ENCODE results near the gene LRRC8C. TPM values are rescaled to one million over a fixed set of nuclear protein-coding genes. Genes with fewer than 3 reads are reported as not detected.

The LRRC8C gene
- total RNA-seq, 2 experiments from 2014 or later = 28.4 to 30.2 TPM

DNA sequence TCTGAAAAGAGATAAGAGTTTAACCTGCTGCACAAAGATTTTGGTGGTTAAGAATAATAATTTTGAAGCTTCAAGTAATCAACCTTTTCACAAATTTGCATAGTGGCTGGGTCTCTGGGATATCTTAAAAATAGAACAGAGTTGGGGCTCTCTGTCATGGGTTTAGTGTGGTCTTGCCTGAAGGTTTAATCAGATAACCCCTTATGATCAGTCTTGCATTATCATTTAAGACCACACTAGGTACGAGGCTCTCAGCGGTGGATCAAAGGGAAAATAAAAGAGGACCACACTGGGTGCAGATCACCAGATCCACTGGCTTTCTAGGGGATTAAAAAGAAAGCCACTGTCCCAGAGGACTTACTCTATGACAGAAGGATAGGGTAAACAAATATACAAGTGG is 19.5 kb downstream of the LRRC8C start:
- no peak for TF ChIP-seq CTCF (IDR thresholded peaks at IDR 0.05)
- Mint-ChIP-seq H3K36me3 (ENCODE audit: low read depth) (peaks cover 59% of the 10 kb centered on the region), H3K27me3 (no peaks in the 10 kb centered on the region), H3K4me1 (ENCODE audit: low read depth) (peaks cover 90% of the 10 kb centered on the region), H3K4me3 (peak overlapping the region; percentile 14), H3K9me3 (peaks cover 2% of the 10 kb centered on the region), H3K27ac (peak overlapping the region; percentile 88)
- peak overlapping the region in 1 of 2 donors; percentile 7 for H3K27ac ChIP-seq (ENCODE audit: low read depth in 1 of 2, low read length in 2 of 2)
- ATAC-seq (ENCODE audit: poor library complexity) (no peak), DNase-seq (no peak)
- no peaks in the 10 kb centered on the region for H3K27me3 ChIP-seq (ENCODE audit: control insufficient read depth in 1 of 2, insufficient read depth in 2 of 2, low read length in 2 of 2)
- no peaks in the 10 kb centered on the region for H3K36me3 ChIP-seq (ENCODE audit: insufficient read depth, low read length)
- no peak overlapping the region for H3K4me3 ChIP-seq (ENCODE audit: low read length)
- POLR2A ChIA-PET = interaction anchor here (1.0 to 12.7 kb wide), 4 partner anchors 18 to 168 kb away, joined by 3 to 139 read pairs (median 4); partner anchors contain the start of gene LRRC8C
- H3K9me3 ChIP-seq (ENCODE audit: control insufficient read depth in 1 of 2, insufficient read depth in 1 of 2, low read length in 2 of 2) = no peaks in the 10 kb centered on the region
- intact Hi-C loops (cut with DNase I, micrococcal nuclease) = loop anchor here in 1 of 2 experiments (2.0 kb wide), 1 partner anchor 16 kb away; no protein-coding TSS in a partner anchor
- H3K4me1 ChIP-seq (ENCODE audit: insufficient read depth, low read length) = peaks cover 25% of the 10 kb centered on the region
- CTCF ChIA-PET = interaction anchor here (3.4 kb wide), 1 partner anchor 111 kb away, joined by 14 read pairs; no protein-coding TSS in a partner anchor

DNA sequence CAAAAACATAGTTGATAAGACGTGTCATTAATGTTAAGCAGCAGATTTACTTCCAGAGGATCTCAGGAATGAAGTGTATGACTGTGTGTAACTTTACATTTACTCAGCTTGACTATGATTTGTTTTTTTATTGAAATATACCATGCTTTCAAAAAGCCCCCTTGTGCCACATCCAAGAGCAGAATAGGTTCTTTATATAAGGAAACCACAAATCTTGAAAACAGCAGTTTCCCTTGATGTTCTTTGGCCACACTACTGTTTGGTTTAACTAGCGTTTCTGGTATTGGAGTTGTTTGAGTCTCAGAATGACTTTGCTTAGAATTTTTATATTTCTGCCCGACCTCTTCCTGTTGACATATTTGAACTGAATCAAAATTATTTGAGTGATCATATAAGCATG is 25.0 kb downstream of the LRRC8C start:
- ATAC-seq (ENCODE audit: poor library complexity) (peak; percentile 76), DNase-seq (peak in 4 of 14 experiments; percentile 16 to 86 (median 84))
- intact Hi-C loops (cut with DNase I, micrococcal nuclease) = loop anchor here in 1 of 2 experiments (1.0 to 2.0 kb wide), 4 partner anchors 17 to 47 kb away; partner anchors contain the start of gene LRRC8C
- peak overlapping the region; percentile 11 for H3K4me3 ChIP-seq (ENCODE audit: low read length)
- no peak for TF ChIP-seq CTCF (IDR thresholded peaks at IDR 0.05)
- peaks cover 12% of the 10 kb centered on the region for H3K36me3 ChIP-seq (ENCODE audit: insufficient read depth, low read length)
- peak overlapping the region; percentile 62 to 63 for H3K27ac ChIP-seq (ENCODE audit: low read depth in 1 of 2, low read length in 2 of 2)
- no peaks in the 10 kb centered on the region for H3K27me3 ChIP-seq (ENCODE audit: control insufficient read depth in 1 of 2, insufficient read depth in 2 of 2, low read length in 2 of 2)
- no peaks in the 10 kb centered on the region for H3K9me3 ChIP-seq (ENCODE audit: control insufficient read depth in 1 of 2, insufficient read depth in 1 of 2, low read length in 2 of 2)
- Mint-ChIP-seq H3K36me3 (ENCODE audit: low read depth) (peaks cover 67% of the 10 kb centered on the region), H3K27ac (peak overlapping the region; percentile 88), H3K4me3 (peak overlapping the region; percentile 70), H3K4me1 (ENCODE audit: low read depth) (peaks cover 96% of the 10 kb centered on the region), H3K27me3 (no peaks in the 10 kb centered on the region), H3K9me3 (peaks cover 5% of the 10 kb centered on the region)
- POLR2A ChIA-PET = interaction anchor here (0.6 to 12.7 kb wide), 13 partner anchors 10 to 105 kb away, joined by 3 to 139 read pairs (median 4); partner anchors contain the start of gene LRRC8C
- peaks cover 48% of the 10 kb centered on the region for H3K4me1 ChIP-seq (ENCODE audit: insufficient read depth, low read length)
- CTCF ChIA-PET = interaction anchor here (0.7 to 4.2 kb wide), 5 partner anchors 14 to 105 kb away, joined by 3 to 17 read pairs (median 4); partner anchors contain the start of gene LRRC8C

DNA sequence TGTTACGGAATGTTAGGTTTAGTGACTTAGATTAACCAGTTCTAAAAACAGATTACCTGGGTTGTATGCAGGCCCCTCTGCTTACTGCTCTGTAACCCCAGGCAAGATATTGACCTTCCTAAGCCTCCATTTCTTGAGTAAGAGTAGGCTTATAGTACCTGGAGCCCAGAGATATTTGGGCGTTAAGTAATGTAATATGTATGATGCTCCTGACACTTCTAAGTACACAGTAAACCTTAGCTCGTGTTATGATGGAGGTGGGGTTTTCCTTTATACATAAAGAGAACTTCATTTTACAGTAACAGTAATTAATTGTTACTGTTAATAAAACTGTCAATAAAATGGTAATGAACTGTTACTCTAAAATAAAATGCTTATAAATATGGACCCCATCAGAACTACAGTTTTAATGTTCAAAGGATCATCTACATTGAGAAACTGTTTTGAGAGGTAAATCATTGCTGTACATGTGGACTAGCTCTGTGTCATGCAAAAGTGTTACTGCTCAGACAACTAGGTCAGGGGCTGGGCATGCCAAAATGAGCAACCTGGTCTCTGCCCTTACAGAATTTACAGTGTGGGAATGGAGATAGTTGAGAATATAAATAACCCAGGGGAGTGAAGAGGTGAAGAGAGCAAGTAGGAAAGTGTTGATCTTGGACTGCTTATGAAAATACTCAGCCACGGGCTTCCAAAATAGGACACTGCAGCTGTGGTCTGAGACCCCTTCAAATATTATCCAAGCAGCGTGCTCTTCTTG is 26.6 kb downstream of the LRRC8C start:
- ChIA-PET POLR2A (interaction anchor here (0.6 to 12.7 kb wide), 15 partner anchors 8 to 103 kb away, joined by 3 to 139 read pairs (median 4); partner anchors contain the start of gene LRRC8C), CTCF (interaction anchor here (0.6 to 4.2 kb wide), 10 partner anchors 8 to 573 kb away, joined by 3 to 17 read pairs (median 4); partner anchors contain the start of gene LRRC8C)
- Mint-ChIP-seq H3K9me3 (peaks cover 5% of the 10 kb centered on the region), H3K4me3 (peak overlapping the region; percentile 83), H3K4me1 (ENCODE audit: low read depth) (peaks cover 92% of the 10 kb centered on the region), H3K27ac (peak overlapping the region; percentile 88), H3K36me3 (ENCODE audit: low read depth) (peaks cover 66% of the 10 kb centered on the region), H3K27me3 (no peaks in the 10 kb centered on the region)
- H3K36me3 ChIP-seq (ENCODE audit: insufficient read depth, low read length) = peaks cover 12% of the 10 kb centered on the region
- H3K4me1 ChIP-seq (ENCODE audit: insufficient read depth, low read length) = peaks cover 47% of the 10 kb centered on the region
- peak in 6 of 14 experiments; percentile 9 to 61 (median 42) for DNase-seq
- H3K9me3 ChIP-seq (ENCODE audit: control insufficient read depth in 1 of 2, insufficient read depth in 1 of 2, low read length in 2 of 2) = no peaks in the 10 kb centered on the region
- peak overlapping the region; percentile 6 for H3K4me3 ChIP-seq (ENCODE audit: low read length)
- peak; percentile 49 for ATAC-seq (ENCODE audit: poor library complexity)
- H3K27ac ChIP-seq (ENCODE audit: low read depth in 1 of 2, low read length in 2 of 2) = peak overlapping the region; percentile 3 to 63
- no peak for TF ChIP-seq CTCF (IDR thresholded peaks at IDR 0.05)
- H3K27me3 ChIP-seq (ENCODE audit: control insufficient read depth in 1 of 2, insufficient read depth in 2 of 2, low read length in 2 of 2) = no peaks in the 10 kb centered on the region
- intact Hi-C loops (cut with DNase I, micrococcal nuclease) = loop anchor here in 1 of 2 experiments (2.0 kb wide), 3 partner anchors 19 to 49 kb away; no protein-coding TSS in a partner anchor

Data from CD4-positive, alpha-beta T cell (primary cell).